Activated CD4-positive, alpha-beta memory T cell treated with anti-CD3 and anti-CD28 coated beads for 36 hours (primary cell): ENCODE measurements around the gene ANTXRL. TPM values are rescaled to one million over a fixed set of nuclear protein-coding genes. Genes with fewer than 3 reads are reported as not detected.
A peak's percentile ranks its signal among the peaks of the same experiment; 100 is the strongest.
"Not testable (repeated sequence)": the region's sequence is repeated elsewhere in the genome, so short reads cannot be mapped to it uniquely, and the experiment has no call there.

Experiments used
- CTCF ChIA-PET: fragments of 350-600 bp; sonication (Branson Sonifier 250); formaldehyde crosslinking; loops from one replicate; lab custom pipeline; 2021; ENCODE audit warnings: antibody characterized with exemption, inconsistent platforms; lab: Charles Lee
- POLR2A ChIA-PET: fragments of 350-600 bp; sonication (Branson Sonifier 250); formaldehyde crosslinking; loops from one replicate; lab custom pipeline; 2021; ENCODE audit warnings: antibody characterized with exemption; lab: Charles Lee
- DNase-seq: peaks from one replicate; pipeline ENCODE4 v3.0.0-alpha.2; 2020
- H3K27ac Mint-ChIP-seq: one replicate; pipeline ENCODE4 v1.8.0; 2021; ENCODE audit warnings: mixed read lengths
- H3K27me3 Mint-ChIP-seq: one replicate; pipeline ENCODE4 v1.8.0; 2021; ENCODE audit warnings: mixed read lengths
- H3K36me3 Mint-ChIP-seq: one replicate; pipeline ENCODE4 v1.8.0; 2021; ENCODE audit warnings: mixed read lengths
- H3K4me1 Mint-ChIP-seq: one replicate; pipeline ENCODE4 v1.8.0; 2021; ENCODE audit warnings: low read depth, mixed read lengths
- H3K4me3 Mint-ChIP-seq: one replicate; pipeline ENCODE4 v1.8.0; 2021; ENCODE audit warnings: mild to moderate bottlenecking, mixed read lengths
- H3K9me3 Mint-ChIP-seq: one replicate; pipeline ENCODE4 v1.8.0; 2021; ENCODE audit warnings: mixed read lengths
- intact Hi-C: fragments of 100-400 bp; cut with micrococcal nuclease; formaldehyde crosslinking; loops from one replicate; pipeline ENCODE4 v1.15.1; 2023
- total RNA-seq, 2 experiments: library from RNA; stranded (reverse); gene quantifications; one replicate each; pipeline ENCODE4 v1.2.3, GENCODE V29; 2021

The ANTXRL gene
- total RNA-seq: not detected

- no peaks in the 10 kb centered on the region for H3K36me3 Mint-ChIP-seq
- no peaks in the 10 kb centered on the region for H3K9me3 Mint-ChIP-seq
- CTCF ChIA-PET: no interaction called here
- peak within 1 kb of the TSS; percentile 3 for H3K4me3 Mint-ChIP-seq
- H3K27ac Mint-ChIP-seq: no peak within 1 kb of the TSS
- intact Hi-C loops: no loop called here
- peak; percentile 4 for DNase-seq
- H3K4me1 Mint-ChIP-seq: peaks cover 17% of the 10 kb centered on the region
- H3K27me3 Mint-ChIP-seq: peaks cover 1% of the 10 kb centered on the region
- POLR2A ChIA-PET: no interaction called here
Observed at GRCh38 chr10:46286991-46287693, at the start of gene ANTXRL. Gene ANTXRL (plus strand): TSS chr10:46286997. CDS start chr10:46287263, 266 bp downstream.

- Mint-ChIP-seq H3K36me3 (peaks cover 23% of the 10 kb centered on the region), H3K4me3 (no peak overlapping the region), H3K9me3 (peaks cover 18% of the 10 kb centered on the region), H3K27me3 (no peaks in the 10 kb centered on the region), H3K4me1 (peaks cover 18% of the 10 kb centered on the region), H3K27ac (no peak overlapping the region)
- ChIA-PET POLR2A (no interaction called here), CTCF (interaction anchor here (2.1 kb wide), 1 partner anchor 8 kb away, joined by 9 read pairs; no protein-coding TSS in a partner anchor)
- DNase-seq: peak; percentile 2
- intact Hi-C loops: loop anchor here (2.0 kb wide), 1 partner anchor 17 kb away; no protein-coding TSS in a partner anchor
Observed at GRCh38 chr10:46237815-46238510, 48.8 kb upstream of the ANTXRL start.

DNA sequence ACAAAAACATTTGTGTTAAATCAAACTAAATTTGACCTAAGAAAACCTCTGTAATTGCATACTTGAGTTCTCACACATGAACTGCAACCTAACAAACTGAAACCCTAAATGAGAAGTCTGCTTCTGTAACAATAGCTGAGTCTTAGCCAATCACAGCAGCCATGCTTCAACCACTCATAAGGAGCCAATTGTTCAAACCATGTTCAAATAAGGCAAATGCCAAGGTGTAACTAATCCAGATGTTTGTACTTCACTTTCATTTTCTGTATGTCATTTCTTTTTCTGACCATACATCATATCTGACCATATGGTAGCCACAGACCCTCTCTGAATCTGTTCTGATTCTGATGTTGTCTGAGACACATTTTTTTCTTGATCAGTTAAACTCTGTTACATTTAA lies 47.5 kb upstream of the ANTXRL start:
- H3K4me3 Mint-ChIP-seq: no peak overlapping the region
- peak; percentile 8 for DNase-seq
- ChIA-PET POLR2A (no interaction called here), CTCF (interaction anchor here (0.7 to 2.1 kb wide), 3 partner anchors 10 to 44 kb away, joined by 3 to 9 read pairs (median 3); no protein-coding TSS in a partner anchor)
- peaks cover 35% of the 10 kb centered on the region for H3K36me3 Mint-ChIP-seq
- H3K27ac Mint-ChIP-seq: no peak overlapping the region
- no peaks in the 10 kb centered on the region for H3K27me3 Mint-ChIP-seq
- H3K9me3 Mint-ChIP-seq: peaks cover 30% of the 10 kb centered on the region
- intact Hi-C loops: loop anchor here (1.0 to 2.0 kb wide), 2 partner anchors 16 to 30 kb away; no protein-coding TSS in a partner anchor
- H3K4me1 Mint-ChIP-seq: peaks cover 26% of the 10 kb centered on the region

GRCh38 chr10:46239993-46240683 lies 46.7 kb upstream of the ANTXRL start:
- H3K36me3 Mint-ChIP-seq: peaks cover 38% of the 10 kb centered on the region
- intact Hi-C loops: loop anchor here (1.0 to 2.0 kb wide), 2 partner anchors 15 to 29 kb away; no protein-coding TSS in a partner anchor
- H3K27ac Mint-ChIP-seq: no peak overlapping the region
- no peaks in the 10 kb centered on the region for H3K27me3 Mint-ChIP-seq
- H3K9me3 Mint-ChIP-seq: peaks cover 31% of the 10 kb centered on the region
- H3K4me1 Mint-ChIP-seq: peaks cover 27% of the 10 kb centered on the region
- ChIA-PET CTCF (interaction anchor here (0.9 kb wide), 1 partner anchor 11 kb away, joined by 3 read pairs; no protein-coding TSS in a partner anchor), POLR2A (no interaction called here)
- H3K4me3 Mint-ChIP-seq: no peak overlapping the region
- DNase-seq: peak; percentile 6

DNA sequence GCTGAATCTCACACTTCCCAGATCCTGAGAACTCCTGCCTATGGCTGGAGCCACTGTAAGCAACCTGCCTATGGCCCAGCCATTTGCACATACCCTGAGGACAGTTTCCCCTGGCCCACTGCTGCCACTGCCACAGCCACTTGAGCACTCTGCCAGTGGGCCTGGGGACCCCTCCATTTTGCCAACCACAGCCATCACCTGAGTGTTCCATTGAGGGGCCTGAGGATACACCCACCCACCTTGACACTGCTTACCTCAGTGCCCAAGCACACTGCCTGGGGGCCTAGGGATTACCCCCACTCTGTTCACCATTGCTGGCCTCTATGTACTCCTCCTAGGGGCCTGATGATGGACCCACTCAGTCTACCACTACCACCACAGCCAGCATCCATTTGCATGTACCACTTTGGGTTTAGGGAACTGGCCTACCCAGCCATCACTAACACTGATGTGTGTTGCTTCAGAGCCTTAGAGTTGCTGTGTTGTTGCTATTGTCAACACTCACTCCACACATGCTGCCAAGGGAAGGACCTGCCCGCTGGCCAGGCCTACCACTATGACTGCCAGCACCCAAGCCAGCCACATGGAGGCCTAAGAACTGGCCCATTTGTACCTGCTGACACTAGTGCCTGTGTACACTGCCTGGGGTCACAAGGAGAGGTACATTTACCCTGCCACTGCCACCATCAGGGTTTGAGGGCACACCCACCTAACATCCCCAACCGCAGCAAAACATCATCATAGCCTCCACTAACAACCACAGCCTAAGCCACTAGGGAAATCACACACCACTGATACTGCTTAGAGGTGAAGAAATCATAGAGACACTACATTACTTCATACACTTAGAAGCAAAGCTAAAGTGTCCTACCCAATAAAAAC lies 45.9 kb upstream of the ANTXRL start:
- H3K4me1 Mint-ChIP-seq: peaks cover 27% of the 10 kb centered on the region
- peaks cover 39% of the 10 kb centered on the region for H3K36me3 Mint-ChIP-seq
- H3K27me3 Mint-ChIP-seq: no peaks in the 10 kb centered on the region
- DNase-seq: peak; percentile 7
- H3K4me3 Mint-ChIP-seq: no peak overlapping the region
- CTCF ChIA-PET: interaction anchor here (0.7 to 1.0 kb wide), 3 partner anchors 11 to 13 kb away, joined by 3 to 4 read pairs (median 3); no protein-coding TSS in a partner anchor
- POLR2A ChIA-PET: no interaction called here
- intact Hi-C loops: no loop called here
- no peak overlapping the region for H3K27ac Mint-ChIP-seq
- H3K9me3 Mint-ChIP-seq: peaks cover 31% of the 10 kb centered on the region

- intact Hi-C loops: no loop called here
- H3K4me3 Mint-ChIP-seq: no peak overlapping the region
- peaks cover 37% of the 10 kb centered on the region for H3K36me3 Mint-ChIP-seq
- peaks cover 19% of the 10 kb centered on the region for H3K4me1 Mint-ChIP-seq
- ChIA-PET CTCF (no interaction called here), POLR2A (no interaction called here)
- H3K27me3 Mint-ChIP-seq: no peaks in the 10 kb centered on the region
- peak; percentile 7 for DNase-seq
- H3K27ac Mint-ChIP-seq: no peak overlapping the region
- peaks cover 31% of the 10 kb centered on the region for H3K9me3 Mint-ChIP-seq
Observed at GRCh38 chr10:46245381-46245900, 41.4 kb upstream of the ANTXRL start.

GRCh38 chr10:46246400-46247180 lies 40.2 kb upstream of the ANTXRL start:
- POLR2A ChIA-PET: not testable (repeated sequence)
- H3K4me1 Mint-ChIP-seq: peaks cover 12% of the 10 kb centered on the region

GRCh38 chr10:46247181-46247475 lies 39.7 kb upstream of the ANTXRL start:
- DNase-seq: no peak
- H3K4me1 Mint-ChIP-seq: peaks cover 12% of the 10 kb centered on the region
- H3K4me3 Mint-ChIP-seq: no peak overlapping the region
- CTCF ChIA-PET: interaction anchor here (1.6 kb wide), 1 partner anchor 18 kb away, joined by 5 read pairs; no protein-coding TSS in a partner anchor
- intact Hi-C loops: no loop called here
- H3K27ac Mint-ChIP-seq: no peak overlapping the region
- POLR2A ChIA-PET: no interaction called here
- no peaks in the 10 kb centered on the region for H3K27me3 Mint-ChIP-seq
- peaks cover 26% of the 10 kb centered on the region for H3K36me3 Mint-ChIP-seq
- peaks cover 22% of the 10 kb centered on the region for H3K9me3 Mint-ChIP-seq

More at GRCh38 chr10:46246400-46247180, 40.2 kb upstream of the ANTXRL start:
- H3K27ac Mint-ChIP-seq, H3K27me3 Mint-ChIP-seq, intact Hi-C loops, H3K4me3 Mint-ChIP-seq: not testable (repeated sequence)
- H3K9me3 Mint-ChIP-seq: peaks cover 27% of the 10 kb centered on the region
- peak; percentile 4 for DNase-seq
- peaks cover 31% of the 10 kb centered on the region for H3K36me3 Mint-ChIP-seq
- CTCF ChIA-PET: interaction anchor here (1.6 kb wide), 1 partner anchor 17 kb away, joined by 5 read pairs; no protein-coding TSS in a partner anchor

DNA sequence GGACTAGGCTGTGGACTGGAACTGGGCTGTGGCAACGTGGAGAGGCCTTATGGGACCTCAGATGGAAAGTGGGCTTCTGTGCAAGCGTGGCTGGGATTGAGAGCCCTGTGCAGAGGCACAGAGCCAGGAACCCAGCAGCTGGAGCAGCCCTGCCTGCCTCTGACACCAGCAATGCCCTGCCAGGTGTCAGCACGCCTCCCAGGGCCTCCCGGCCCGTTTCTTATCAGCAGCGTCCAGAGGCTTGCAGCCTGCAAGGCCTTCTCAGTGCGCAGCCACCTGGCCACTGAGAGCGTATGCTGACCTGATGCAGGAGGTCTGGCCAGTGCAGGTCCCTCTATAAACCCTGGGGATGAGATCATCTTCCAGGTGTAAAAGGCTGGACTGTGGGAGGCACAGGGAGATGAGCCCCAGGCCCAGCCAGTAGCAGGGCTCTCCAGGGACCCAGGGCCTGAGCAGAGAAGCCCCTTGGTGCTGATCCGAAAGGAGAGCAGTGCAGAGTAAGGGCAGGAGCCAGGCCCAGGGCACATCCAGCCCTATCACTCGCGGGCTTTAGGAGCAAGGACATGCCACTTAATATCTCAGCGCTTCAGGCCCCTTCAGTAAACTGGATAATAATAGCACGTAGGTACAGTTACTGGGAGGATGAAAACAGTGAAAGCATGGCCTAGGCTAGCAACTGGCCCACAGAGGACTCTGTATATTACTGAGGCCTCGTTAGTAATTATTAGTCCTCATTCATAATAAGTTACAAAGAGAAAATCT lies 38.8 kb upstream of the ANTXRL start:
- Mint-ChIP-seq H3K4me3 (no peak overlapping the region), H3K36me3 (peaks cover 19% of the 10 kb centered on the region), H3K27me3 (no peaks in the 10 kb centered on the region), H3K4me1 (peaks cover 8% of the 10 kb centered on the region), H3K9me3 (peaks cover 14% of the 10 kb centered on the region), H3K27ac (no peak overlapping the region)
- intact Hi-C loops: no loop called here
- DNase-seq: peak; percentile 2
- CTCF ChIA-PET: no interaction called here
- POLR2A ChIA-PET: no interaction called here

- Mint-ChIP-seq H3K27me3 (no peaks in the 10 kb centered on the region), H3K9me3 (peaks cover 7% of the 10 kb centered on the region)
- CTCF ChIA-PET: no interaction called here
Observed at GRCh38 chr10:46248651-46249146, 38.1 kb upstream of the ANTXRL start.

More at GRCh38 chr10:46248651-46249146, 38.1 kb upstream of the ANTXRL start:
- peaks cover 5% of the 10 kb centered on the region for H3K4me1 Mint-ChIP-seq
- H3K36me3 Mint-ChIP-seq: peaks cover 13% of the 10 kb centered on the region
- DNase-seq: peak; percentile 4
- POLR2A ChIA-PET: no interaction called here
- H3K4me3 Mint-ChIP-seq: no peak overlapping the region
- H3K27ac Mint-ChIP-seq: no peak overlapping the region
- intact Hi-C loops: no loop called here
